Germinal center (tissue), 1 donor: Measurements from ENCODE around the gene WARS2.
"Not testable (repeated sequence)": the region's sequence is repeated elsewhere in the genome, so short reads cannot be mapped to it uniquely, and the experiment has no call there.

Source experiments
- DNase-seq: peaks from one replicate; pipeline ENCODE4 v3.0.0; 2012; ENCODE audit warnings: mixed read lengths, low spot score

Gene WARS2

DNA sequence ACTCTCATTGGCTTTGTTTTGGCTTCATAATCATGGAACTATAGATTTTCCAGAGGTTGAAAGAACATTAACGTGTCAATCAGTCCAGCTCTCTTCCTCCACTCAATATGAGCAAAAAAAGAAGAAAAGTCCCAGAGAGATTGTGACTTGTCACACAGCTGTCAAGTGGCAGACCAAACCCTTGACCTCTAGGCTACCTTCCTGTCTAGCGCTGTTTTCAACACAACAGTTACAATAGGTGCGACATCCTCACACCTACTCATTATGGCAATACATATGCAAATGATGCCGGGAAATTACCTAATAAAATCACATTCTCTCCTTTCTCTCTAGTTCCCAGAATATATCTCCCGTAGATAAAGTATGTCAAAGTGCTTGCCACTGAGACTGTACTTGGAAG is 1.1 kb downstream of the WARS2 start:
- no peak for DNase-seq

DNA sequence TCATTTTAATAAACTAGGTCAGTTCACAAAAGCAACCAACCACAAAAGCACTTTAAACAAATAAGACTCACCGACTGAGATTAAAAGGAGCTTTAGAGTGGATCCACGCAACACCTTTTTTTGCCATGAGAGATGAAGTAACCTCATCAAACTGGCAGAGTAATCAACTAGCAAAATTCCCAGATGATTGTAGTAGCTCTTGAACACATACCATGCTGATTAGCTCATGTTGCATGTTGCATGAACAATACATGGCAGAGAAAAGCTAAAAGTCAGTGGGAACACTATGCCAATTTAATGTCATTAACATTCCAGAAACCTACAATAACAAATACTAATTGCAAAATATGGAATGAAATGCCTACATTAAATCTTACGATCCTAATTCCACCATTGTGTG is 4.1 kb downstream of the WARS2 start:
- DNase-seq: no peak

DNA sequence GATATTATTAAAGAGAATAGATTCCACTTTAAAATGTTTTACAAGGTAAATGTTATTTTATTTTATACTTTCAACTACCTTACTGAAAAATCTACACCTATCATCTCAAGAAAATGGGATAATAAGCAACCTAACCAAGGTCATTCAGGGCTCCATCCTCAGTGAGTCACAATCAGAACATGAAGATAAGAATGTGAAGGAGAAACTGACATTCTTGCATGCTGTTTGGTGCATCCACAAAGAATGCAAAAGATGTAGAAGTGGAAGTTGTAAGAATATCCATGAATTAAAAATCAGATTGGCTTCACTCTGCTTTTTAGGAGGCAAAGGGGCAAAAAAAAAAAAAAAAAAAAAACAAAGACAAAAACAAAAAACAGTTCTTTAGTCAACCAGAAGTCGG is 6.5 kb downstream of the WARS2 start:
- DNase-seq: no peak

DNA sequence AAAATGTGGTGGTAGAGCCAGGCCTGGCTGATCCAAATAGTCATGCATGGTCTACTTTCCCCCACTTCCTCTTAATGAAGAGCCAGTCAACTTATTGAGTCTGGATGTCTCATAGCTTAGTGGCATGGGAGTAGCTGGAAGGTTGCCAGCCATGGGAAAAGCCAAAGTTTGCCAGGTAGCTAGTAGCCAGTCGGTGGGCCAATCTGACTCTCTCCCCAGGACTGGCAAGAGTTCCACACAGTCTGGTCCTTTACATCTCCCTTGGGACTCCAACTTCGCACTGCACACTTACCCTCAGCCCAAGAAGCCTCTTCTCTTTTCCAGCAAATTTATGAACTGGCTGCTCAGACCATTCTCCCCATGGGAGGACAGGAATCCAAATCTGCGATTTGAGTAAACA is 8.3 kb downstream of the WARS2 start:
- DNase-seq: no peak

DNA sequence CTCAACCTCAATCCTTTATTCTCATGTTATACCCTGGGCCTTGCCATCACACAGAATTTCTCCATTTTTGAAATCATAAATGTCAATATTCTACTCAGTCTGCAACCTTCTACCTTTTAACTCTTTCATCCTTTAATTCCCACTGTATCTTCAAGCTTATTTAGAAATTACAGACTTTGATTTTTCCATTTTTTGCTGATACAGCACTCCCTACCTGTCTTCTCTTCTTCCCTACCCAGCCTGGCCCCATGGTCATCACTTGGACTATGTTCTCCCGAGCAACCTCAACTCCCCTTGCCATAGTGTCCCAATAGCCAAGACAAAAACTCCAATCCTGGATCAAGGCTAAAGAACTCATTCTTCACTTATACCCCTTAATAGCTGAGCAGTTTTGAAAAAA is 14.6 kb downstream of the WARS2 start:
- no peak for DNase-seq

DNA sequence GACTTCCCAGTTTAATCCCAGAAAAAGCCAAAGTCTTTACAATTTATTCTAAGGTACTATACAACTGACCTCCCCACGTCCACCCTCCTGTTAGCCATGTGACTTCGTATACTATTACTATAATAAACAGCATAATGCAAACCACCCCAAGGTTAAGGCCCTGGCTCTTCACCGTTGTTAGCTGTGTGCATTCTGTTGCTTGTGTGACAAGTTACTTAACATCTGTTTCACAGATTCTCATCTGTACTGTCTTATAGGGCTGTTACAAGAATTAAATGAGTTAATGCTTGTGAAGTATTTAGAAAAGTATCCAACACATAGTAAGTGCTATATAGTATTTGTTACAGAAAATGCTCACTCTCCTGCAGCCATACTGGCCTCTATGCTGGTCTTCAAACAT is 15.7 kb downstream of the WARS2 start:
- DNase-seq: no peak

GRCh38 chr1:119121872-119122271 is 18.6 kb downstream of the WARS2 start:
- DNase-seq: not testable (repeated sequence)

DNA sequence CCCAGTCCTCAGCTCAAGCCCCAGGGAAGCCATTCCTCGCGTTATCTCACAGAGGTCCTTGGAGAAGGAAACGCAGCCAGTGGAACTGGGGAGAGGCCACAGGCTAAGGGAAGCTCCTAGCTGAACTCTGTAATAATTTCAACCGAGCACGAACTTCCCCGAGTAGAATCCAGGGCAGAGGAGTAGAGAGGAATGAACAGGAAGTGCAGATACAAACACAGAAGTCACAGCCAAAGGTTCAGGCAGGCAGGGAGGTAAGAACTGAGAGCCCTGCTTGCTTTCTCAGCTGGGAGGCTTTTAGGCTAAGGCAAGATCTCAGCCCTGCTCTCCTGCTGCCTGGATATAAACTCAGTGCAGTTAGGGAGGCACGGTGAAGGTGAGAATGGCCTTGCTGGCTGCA is 23.7 kb downstream of the WARS2 start:
- no peak for DNase-seq

GRCh38 chr1:119115736-119116135 is 24.7 kb downstream of the WARS2 start:
- DNase-seq: no peak

GRCh38 chr1:119115311-119115710 is 25.1 kb downstream of the WARS2 start:
- no peak for DNase-seq

DNA sequence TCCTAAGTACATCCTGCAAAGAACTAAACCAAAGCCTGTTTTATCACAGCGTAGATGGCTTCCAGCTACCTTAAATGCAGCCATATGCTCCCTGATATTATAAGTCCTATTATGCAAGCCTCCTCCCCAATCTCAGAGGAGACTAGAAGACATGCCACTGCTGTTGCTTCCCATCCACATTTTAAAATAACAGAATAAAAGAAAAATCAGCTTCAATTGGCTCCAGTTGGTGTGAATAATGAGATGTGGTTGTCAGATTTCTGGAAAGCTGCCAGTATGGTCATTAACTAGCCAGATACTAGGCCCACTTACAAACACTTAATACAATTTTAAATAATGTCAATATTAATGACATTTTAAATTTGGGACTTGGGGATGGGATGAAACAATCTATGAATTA is 25.7 kb downstream of the WARS2 start:
- DNase-seq: no peak

GRCh38 chr1:119112791-119113190 is 27.7 kb downstream of the WARS2 start:
- DNase-seq: no peak

GRCh38 chr1:119112244-119112643 is 28.2 kb downstream of the WARS2 start:
- DNase-seq: no peak

GRCh38 chr1:119108988-119109387 is 31.5 kb downstream of the WARS2 start:
- no peak for DNase-seq

GRCh38 chr1:119103764-119104163 is 36.7 kb downstream of the WARS2 start:
- no peak for DNase-seq

DNA sequence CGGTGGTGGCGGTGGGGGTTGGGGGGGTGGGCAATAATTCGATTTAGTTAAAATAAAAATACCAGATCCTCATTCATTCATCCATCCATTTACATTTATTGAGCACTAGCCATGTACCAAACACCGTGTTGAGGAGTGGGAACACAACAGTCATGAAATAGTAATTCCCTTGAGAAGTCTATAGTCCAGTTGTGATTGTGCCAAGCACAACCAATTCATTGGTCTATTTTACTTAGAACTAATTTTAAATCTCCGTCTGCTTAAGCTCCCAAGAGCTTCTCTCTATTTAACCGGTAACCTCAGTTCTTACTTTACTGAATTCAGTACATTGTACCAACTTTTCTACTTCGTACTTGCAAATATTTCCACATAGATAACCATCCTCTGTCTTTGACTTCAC is 38.4 kb downstream of the WARS2 start:
- DNase-seq: no peak

GRCh38 chr1:119101563-119101962 is 38.9 kb downstream of the WARS2 start:
- no peak for DNase-seq

DNA sequence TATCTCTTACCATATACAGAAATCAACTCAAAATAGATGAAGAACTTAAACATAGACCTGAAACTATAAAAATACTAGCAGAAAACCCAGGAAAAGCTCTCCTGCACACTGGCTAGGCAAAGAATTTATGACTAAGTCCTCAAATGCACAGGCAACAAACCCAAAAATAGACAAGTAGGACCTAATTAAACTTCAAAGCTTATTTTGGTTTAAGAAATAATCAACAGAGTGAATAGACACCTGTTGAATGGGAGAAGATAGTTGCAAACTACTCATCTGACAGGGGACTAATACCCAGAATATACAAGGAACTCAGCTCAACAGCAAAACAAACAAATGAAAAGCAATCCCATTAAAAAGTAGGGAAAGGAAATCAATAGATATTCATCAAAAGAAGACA is 40.7 kb downstream of the WARS2 start:
- no peak for DNase-seq

GRCh38 chr1:119097380-119097779 is 43.1 kb downstream of the WARS2 start:
- no peak for DNase-seq

DNA sequence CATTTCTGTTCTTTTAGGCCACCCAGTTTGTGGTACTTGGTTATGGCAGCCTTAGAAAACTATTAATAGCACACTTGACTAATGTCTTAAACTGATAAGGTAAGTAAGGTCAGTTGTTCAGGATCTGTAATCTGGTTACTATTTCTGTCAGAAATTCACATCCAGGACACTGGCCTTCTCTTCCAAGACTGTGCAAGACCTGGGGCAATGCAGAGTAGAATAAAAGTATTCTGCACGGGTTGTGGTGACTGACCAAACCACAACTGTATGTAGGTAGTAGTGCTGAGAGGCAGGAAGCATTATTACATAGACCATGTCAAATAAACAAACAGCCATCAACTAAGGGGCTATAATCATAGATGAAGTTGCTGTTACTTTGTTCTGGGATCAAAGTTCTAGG is 46.7 kb downstream of the WARS2 start:
- DNase-seq: no peak

DNA sequence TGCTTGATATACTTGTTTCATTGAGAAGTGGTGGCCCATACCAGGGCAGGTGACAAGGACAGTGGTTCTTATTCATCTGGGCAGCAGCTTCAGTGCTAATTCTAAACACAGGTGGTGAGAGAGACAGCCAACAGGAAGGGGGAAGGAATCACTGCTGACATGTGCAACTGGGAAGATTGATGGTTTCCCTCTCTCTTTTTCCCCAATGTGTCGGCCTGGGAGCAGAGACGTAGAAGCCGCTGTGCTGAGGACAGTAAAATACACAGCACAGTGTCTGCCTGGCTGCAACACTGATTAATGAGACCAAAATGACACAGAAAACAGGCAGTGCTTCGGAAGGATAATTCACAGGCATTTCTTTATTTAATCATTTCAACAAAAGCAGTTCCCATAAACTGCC is 48.8 kb downstream of the WARS2 start:
- DNase-seq: no peak

DNA sequence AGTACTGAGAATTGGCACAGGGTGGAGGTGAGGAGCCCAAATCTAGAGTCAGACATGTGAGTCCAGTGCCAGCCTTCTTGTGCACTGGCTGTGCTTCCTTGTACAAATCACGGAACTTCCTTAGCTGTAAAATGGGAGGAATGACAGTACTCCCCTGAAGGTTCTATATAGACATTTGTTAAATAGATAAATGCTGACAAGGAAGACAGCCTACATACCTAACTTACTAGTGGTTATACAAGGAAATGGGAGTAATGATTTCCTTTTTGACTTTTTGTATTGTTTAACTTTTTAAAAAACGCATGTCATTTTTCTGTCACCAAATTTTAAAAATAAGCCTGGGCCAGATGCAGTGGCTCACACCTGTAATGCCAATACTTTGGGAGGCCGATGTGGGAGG is 50.2 kb downstream of the WARS2 start:
- no peak for DNase-seq

DNA sequence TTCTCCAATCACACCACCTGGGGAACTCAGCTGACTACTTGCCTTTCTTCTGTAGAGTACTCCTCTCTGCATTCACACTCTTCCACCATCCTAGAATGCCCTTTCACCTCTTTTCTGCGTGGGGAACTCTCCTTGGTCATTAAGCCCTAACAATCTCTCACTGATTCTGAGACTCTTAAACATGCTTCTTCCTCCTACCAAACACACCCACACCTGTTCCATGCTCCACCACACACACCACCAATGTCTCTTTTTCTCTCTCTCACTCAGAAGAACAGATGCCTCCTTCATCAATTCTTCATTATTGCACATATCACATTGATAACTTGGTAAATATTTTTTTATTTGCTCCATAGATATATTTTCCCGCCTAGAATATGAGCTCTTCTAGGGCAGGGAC is 53.6 kb downstream of the WARS2 start:
- DNase-seq: no peak

GRCh38 chr1:119084798-119085197 is 55.7 kb downstream of the WARS2 start:
- DNase-seq: no peak

DNA sequence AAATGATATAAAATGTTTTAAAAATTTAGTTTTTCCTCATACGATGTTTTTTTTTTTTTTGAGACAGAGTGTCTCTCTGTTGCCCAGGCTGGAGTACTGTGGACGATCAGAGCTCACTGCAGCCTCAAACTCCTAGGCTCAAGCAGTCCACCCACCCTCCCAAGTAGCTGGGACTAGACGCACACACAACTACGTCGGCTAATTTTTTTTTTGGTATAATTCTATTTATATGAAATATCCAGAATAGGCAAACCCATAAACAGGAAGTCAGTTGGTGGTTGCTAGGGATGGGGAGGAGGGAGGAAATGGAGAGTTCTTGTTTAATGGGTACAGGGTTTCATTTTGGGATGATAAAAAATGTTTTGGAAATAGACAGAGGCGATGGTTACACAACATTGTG is 56.5 kb downstream of the WARS2 start:
- no peak for DNase-seq
